A673 (cell line): ENCODE data around the gene LRGUK. TPM values are rescaled to one million over a fixed set of nuclear protein-coding genes. Genes with fewer than 3 reads are reported as not detected.

ENCODE experiments used
- BruUV-seq: library from RNA; stranded (reverse); fragments of 400-500 nt; replicated peaks from 2 replicates; lab custom pipeline; 2021; lab: Mats Ljungman, UMichigan
- CTCF ChIA-PET: fragments of 300-600 bp; sonication (Branson Sonifier 250); formaldehyde crosslinking; loops from one replicate; lab custom pipeline; 2022; ENCODE audit warnings: antibody characterized with exemption; lab: Charles Lee
- POLR2A ChIA-PET: fragments of 300-600 bp; sonication (Branson Sonifier 250); formaldehyde crosslinking; loops from one replicate; lab custom pipeline; 2022; ENCODE audit warnings: antibody characterized with exemption; ENCODE audit not compliant: low non-redundant PET; lab: Charles Lee
- DNase-seq: peaks from one replicate; pipeline ENCODE4 v3.0.0-alpha.2; 2015; ENCODE audit warnings: low spot score
- H3K27ac ChIP-seq: fragments of 200-600 bp; sonication (generic); 2 replicates; pipeline ENCODE4 v1.5.1; 2016; ENCODE audit warnings: mixed run types, low read depth, mild to moderate bottlenecking, mixed read lengths, antibody characterized with exemption, low read length; ENCODE audit not compliant: poor library complexity, severe bottlenecking
- H3K27me3 ChIP-seq: fragments of 200-600 bp; sonication (generic); replicated peaks from 2 replicates; pipeline ENCODE4 v1.6.1; 2017; ENCODE audit warnings: mixed run types, low read depth, mild to moderate bottlenecking, mixed read lengths, antibody characterized with exemption, low read length; ENCODE audit not compliant: insufficient read depth, poor library complexity
- H3K36me3 ChIP-seq: fragments of 200-600 bp; sonication (generic); 2 replicates; pipeline ENCODE4 v1.6.1; 2016; ENCODE audit warnings: mixed run types, mild to moderate bottlenecking, mixed read lengths, antibody characterized with exemption, low read length; ENCODE audit not compliant: insufficient read depth, poor library complexity, severe bottlenecking
- H3K4me1 ChIP-seq: fragments of 200-600 bp; sonication (generic); 2 replicates; pipeline ENCODE4 v1.6.1; 2017; ENCODE audit warnings: mixed run types, mild to moderate bottlenecking, mixed read lengths, antibody characterized with exemption, low read length; ENCODE audit not compliant: insufficient read depth, poor library complexity, severe bottlenecking
- H3K4me3 ChIP-seq: fragments of 200-600 bp; sonication (generic); 2 replicates; pipeline ENCODE4 v1.5.1; 2016; ENCODE audit warnings: low read depth, mixed run types, mild to moderate bottlenecking, mixed read lengths, low read length; ENCODE audit not compliant: poor library complexity, severe bottlenecking
- H3K9me3 ChIP-seq: fragments of 200-600 bp; sonication (generic); 2 replicates; pipeline ENCODE4 v1.6.1; 2016; ENCODE audit warnings: mixed run types, low read depth, mild to moderate bottlenecking, mixed read lengths, antibody characterized with exemption, low read length; ENCODE audit not compliant: poor library complexity, severe bottlenecking
- CTCF ChIP-seq: fragments of 300-800, 200-600 bp; sonication (generic); conservative IDR thresholded peaks from 2 replicates; pipeline ENCODE4 v1.5.1; 2017; ENCODE audit warnings: low read depth, mild to moderate bottlenecking, antibody characterized with exemption, low read length, moderate library complexity, mixed read lengths
- EZH2 ChIP-seq: fragments of 200-600 bp; sonication (generic); IDR thresholded peaks from 2 replicates; pipeline ENCODE4 v1.6.1; 2017; ENCODE audit warnings: borderline replicate concordance, low read depth, mild to moderate bottlenecking, mixed read lengths, antibody characterized with exemption, low read length; ENCODE audit not compliant: poor library complexity, severe bottlenecking
- intact Hi-C: fragments of 100-400 bp; cut with micrococcal nuclease; formaldehyde crosslinking; loops from one replicate; pipeline ENCODE4 v1.10.0; 2022; ENCODE audit not compliant: unreplicated experiment
- total RNA-seq: library from RNA; stranded (reverse); gene quantifications from 2 replicates; pipeline ENCODE4 v1.2.3, GENCODE V29; 2021

LRGUK gene
- total RNA-seq, 1 experiment from 2014 or later, result 0.54 TPM

GRCh38 chr7:134195252-134195651 lies 68.1 kb downstream of the LRGUK start:
- Histone ChIP-seq H3K9me3 (no peaks in the 10 kb centered on the region), H3K27me3 (no peaks in the 10 kb centered on the region), H3K36me3 (no peaks in the 10 kb centered on the region), H3K4me1 (no peaks in the 10 kb centered on the region), H3K4me3 (no peak overlapping the region), H3K27ac (no peak overlapping the region)
- no peak for TF ChIP-seq CTCF
- TF ChIP-seq EZH2, result no peak
- POLR2A ChIA-PET, result no interaction called here
- no peak for DNase-seq
- no TSS peak for BruUV-seq
- CTCF ChIA-PET, result no interaction called here
- intact Hi-C loops, result no loop called here

- no peaks in the 10 kb centered on the region for H3K4me1 ChIP-seq
- TF ChIP-seq EZH2, result no peak
- no peak for TF ChIP-seq CTCF
- no peaks in the 10 kb centered on the region for H3K27me3 ChIP-seq
- ChIA-PET POLR2A (no interaction called here), CTCF (no interaction called here)
- no peaks in the 10 kb centered on the region for H3K9me3 ChIP-seq
- no peak overlapping the region for H3K4me3 ChIP-seq
- no TSS peak for BruUV-seq
- H3K27ac ChIP-seq, result no peak overlapping the region
- no peaks in the 10 kb centered on the region for H3K36me3 ChIP-seq
- intact Hi-C loops, result no loop called here
- DNase-seq, result no peak
Observed at GRCh38 chr7:134196439-134196838, 69.3 kb downstream of the LRGUK start.

GRCh38 chr7:134197345-134197744 lies 70.2 kb downstream of the LRGUK start:
- Histone ChIP-seq H3K4me3 (no peak overlapping the region), H3K9me3 (no peaks in the 10 kb centered on the region), H3K27me3 (no peaks in the 10 kb centered on the region), H3K4me1 (no peaks in the 10 kb centered on the region), H3K36me3 (no peaks in the 10 kb centered on the region), H3K27ac (no peak overlapping the region)
- no peak for DNase-seq
- intact Hi-C loops, result no loop called here
- TF ChIP-seq EZH2 (no peak), CTCF (no peak)
- ChIA-PET POLR2A (no interaction called here), CTCF (interaction anchor here (0.7 kb wide), 1 partner anchor 959 kb away, joined by 3 read pairs; no protein-coding TSS in a partner anchor)
- no TSS peak for BruUV-seq
